Measurements from ENCODE around the gene SLC6A12.

The SLC6A12 gene

GRCh38 chr12:162467-163307 lies 51.3 kb downstream of the SLC6A12 start:
- H3K4me3 ChIP-seq (ENCODE audit: low read length): no peak overlapping the region
- no peak for TF ChIP-seq CTCF (conservative IDR thresholded peaks at IDR 0.05; ENCODE audit: low read depth, low read length)
- DNase-seq (ENCODE audit: low read depth): no peak

- DNase-seq (ENCODE audit: low read depth): no peak
- TF ChIP-seq CTCF (conservative IDR thresholded peaks at IDR 0.05; ENCODE audit: low read depth, low read length): no peak
- no peak overlapping the region for H3K4me3 ChIP-seq (ENCODE audit: low read length)
Measured at GRCh38 chr12:161823-162222, 52.1 kb downstream of the SLC6A12 start.

- no peak for TF ChIP-seq CTCF (conservative IDR thresholded peaks at IDR 0.05; ENCODE audit: low read depth, low read length)
- H3K4me3 ChIP-seq (ENCODE audit: low read length): no peak overlapping the region
- DNase-seq (ENCODE audit: low read depth): no peak
Measured at GRCh38 chr12:160858-161257, 53.1 kb downstream of the SLC6A12 start.

DNA sequence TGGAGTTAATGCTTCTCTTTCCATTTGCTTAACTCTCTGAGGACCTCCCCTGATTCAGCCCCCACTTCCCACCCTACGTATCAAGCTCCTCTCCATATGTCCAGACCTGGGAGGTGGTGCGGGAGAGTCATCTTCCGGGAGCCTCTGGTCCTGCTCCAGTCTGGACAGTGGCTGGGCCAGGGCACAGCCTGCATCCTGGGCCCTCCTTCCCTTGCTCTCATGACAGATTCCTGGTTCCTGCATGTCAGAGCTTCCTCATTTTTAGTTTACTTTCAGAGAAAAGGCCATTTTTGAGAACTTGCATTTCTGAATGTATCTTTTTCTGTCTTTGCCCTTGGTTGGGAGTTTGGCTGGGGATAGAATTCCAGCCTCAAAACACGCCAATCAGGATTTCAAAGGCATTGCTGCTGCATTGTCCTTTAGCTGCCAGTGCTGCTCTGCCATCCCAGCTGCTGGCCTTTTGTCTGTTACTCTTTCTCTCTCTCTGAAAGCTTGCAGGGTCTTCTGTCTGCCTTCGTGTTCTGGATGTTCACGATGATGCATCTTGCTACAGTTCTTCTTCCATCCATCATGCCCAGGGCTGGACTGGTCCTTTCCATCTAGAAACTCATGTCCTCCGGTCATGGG lies 54.7 kb downstream of the SLC6A12 start:
- no peak overlapping the region for H3K4me3 ChIP-seq (ENCODE audit: low read length)
- no peak for TF ChIP-seq CTCF (conservative IDR thresholded peaks at IDR 0.05; ENCODE audit: low read depth, low read length)
- no peak for DNase-seq (ENCODE audit: low read depth)

- H3K4me3 ChIP-seq (ENCODE audit: low read length): no peak overlapping the region
- no peak for TF ChIP-seq CTCF (conservative IDR thresholded peaks at IDR 0.05; ENCODE audit: low read depth, low read length)
- no peak for DNase-seq (ENCODE audit: low read depth)
Measured at GRCh38 chr12:157644-158043, 56.3 kb downstream of the SLC6A12 start.

GRCh38 chr12:156945-157344 lies 57.0 kb downstream of the SLC6A12 start:
- DNase-seq (ENCODE audit: low read depth): no peak
- no peak for TF ChIP-seq CTCF (conservative IDR thresholded peaks at IDR 0.05; ENCODE audit: low read depth, low read length)

DNA sequence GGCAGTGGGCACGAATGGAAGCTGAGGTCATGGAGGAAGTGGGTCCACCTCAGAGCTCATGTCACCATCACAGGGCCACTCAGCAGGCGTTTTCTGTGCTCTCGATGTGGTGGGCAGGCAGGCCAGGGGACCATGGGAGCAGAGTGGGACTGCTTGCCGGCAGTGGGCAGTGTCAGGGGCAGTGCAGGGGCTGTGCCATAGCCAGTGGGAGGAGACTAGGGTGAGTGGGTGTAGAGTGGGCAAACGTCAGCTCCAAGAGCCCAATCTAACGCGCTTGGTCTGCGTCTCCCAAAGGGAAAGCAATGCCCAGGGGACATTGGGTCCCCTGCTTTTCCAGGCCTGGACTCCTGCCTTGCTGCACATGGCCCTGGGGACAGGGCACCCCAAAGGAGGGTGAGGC lies 58.3 kb downstream of the SLC6A12 start:
- H3K4me3 ChIP-seq (ENCODE audit: low read length): no peak overlapping the region
- DNase-seq (ENCODE audit: low read depth): no peak
- TF ChIP-seq CTCF (conservative IDR thresholded peaks at IDR 0.05; ENCODE audit: low read depth, low read length): no peak

More at GRCh38 chr12:156945-157344, 57.0 kb downstream of the SLC6A12 start:
- H3K4me3 ChIP-seq (ENCODE audit: low read length): no peak overlapping the region

Measured in retinal pigment epithelial cell (primary cell).